ENCODE data around the gene MGST2. TPM values are rescaled to one million over a fixed set of nuclear protein-coding genes. Genes with fewer than 3 reads are reported as not detected.
"Not testable (repeated sequence)": the region's sequence is repeated elsewhere in the genome, so short reads cannot be mapped to it uniquely, and the experiment has no call there.

Gene MGST2
- total RNA-seq, 2 experiments from 2014 or later = 22.9 to 25.0 TPM

- CTCF ChIA-PET; DNase-seq; POLR2A ChIA-PET; H3K27ac Mint-ChIP-seq; H3K9me3 Mint-ChIP-seq; H3K36me3 Mint-ChIP-seq (ENCODE audit: low read depth); H3K4me1 Mint-ChIP-seq; H3K4me3 Mint-ChIP-seq: not testable (repeated sequence)
- peaks cover 31% of the 10 kb centered on the region for H3K27me3 Mint-ChIP-seq
Measured at GRCh38 chr4:139632739-139633138, 32.9 kb upstream of the MGST2 start.

- CTCF ChIA-PET = no interaction called here
- peaks cover 9% of the 10 kb centered on the region for H3K9me3 Mint-ChIP-seq
- H3K36me3 Mint-ChIP-seq (ENCODE audit: low read depth) = no peaks in the 10 kb centered on the region
- H3K27ac Mint-ChIP-seq = no peak overlapping the region
- no peak for DNase-seq
- POLR2A ChIA-PET = no interaction called here
- H3K4me3 Mint-ChIP-seq = no peak overlapping the region
- H3K27me3 Mint-ChIP-seq = peaks cover 31% of the 10 kb centered on the region
- no peaks in the 10 kb centered on the region for H3K4me1 Mint-ChIP-seq
Measured at GRCh38 chr4:139633195-139633594, 32.4 kb upstream of the MGST2 start.

GRCh38 chr4:139633661-139634060 lies 32.0 kb upstream of the MGST2 start:
- ChIA-PET CTCF (no interaction called here), POLR2A (no interaction called here)
- DNase-seq = no peak
- peaks cover 31% of the 10 kb centered on the region for H3K27me3 Mint-ChIP-seq
- H3K4me1 Mint-ChIP-seq = no peaks in the 10 kb centered on the region
- no peaks in the 10 kb centered on the region for H3K36me3 Mint-ChIP-seq (ENCODE audit: low read depth)
- H3K9me3 Mint-ChIP-seq = peaks cover 12% of the 10 kb centered on the region
- no peak overlapping the region for H3K4me3 Mint-ChIP-seq
- no peak overlapping the region for H3K27ac Mint-ChIP-seq

- Mint-ChIP-seq H3K27ac (no peak overlapping the region), H3K9me3 (peaks cover 19% of the 10 kb centered on the region), H3K36me3 (ENCODE audit: low read depth) (no peaks in the 10 kb centered on the region), H3K4me1 (no peaks in the 10 kb centered on the region), H3K27me3 (peaks cover 27% of the 10 kb centered on the region), H3K4me3 (no peak overlapping the region)
- DNase-seq = no peak
- ChIA-PET POLR2A (no interaction called here), CTCF (no interaction called here)
Measured at GRCh38 chr4:139635966-139636365, 29.7 kb upstream of the MGST2 start.

GRCh38 chr4:139638306-139638705 lies 27.3 kb upstream of the MGST2 start:
- H3K4me3 Mint-ChIP-seq; POLR2A ChIA-PET; H3K4me1 Mint-ChIP-seq; H3K36me3 Mint-ChIP-seq (ENCODE audit: low read depth); CTCF ChIA-PET; H3K27ac Mint-ChIP-seq; DNase-seq: not testable (repeated sequence)
- H3K9me3 Mint-ChIP-seq = peaks cover 19% of the 10 kb centered on the region
- H3K27me3 Mint-ChIP-seq = peaks cover 14% of the 10 kb centered on the region

GRCh38 chr4:139639654-139640053 lies 26.0 kb upstream of the MGST2 start:
- POLR2A ChIA-PET = no interaction called here
- peaks cover 7% of the 10 kb centered on the region for H3K27me3 Mint-ChIP-seq
- DNase-seq = no peak
- no peaks in the 10 kb centered on the region for H3K36me3 Mint-ChIP-seq (ENCODE audit: low read depth)
- no peak overlapping the region for H3K27ac Mint-ChIP-seq
- H3K9me3 Mint-ChIP-seq = peaks cover 19% of the 10 kb centered on the region
- H3K4me1 Mint-ChIP-seq = no peaks in the 10 kb centered on the region
- CTCF ChIA-PET = interaction anchor here (1.2 to 1.6 kb wide), 2 partner anchors 12 to 13 kb away, joined by 3 to 5 read pairs; no protein-coding TSS in a partner anchor
- no peak overlapping the region for H3K4me3 Mint-ChIP-seq

GRCh38 chr4:139641218-139641617 lies 24.4 kb upstream of the MGST2 start:
- Mint-ChIP-seq H3K27me3 (peaks cover 3% of the 10 kb centered on the region), H3K36me3 (ENCODE audit: low read depth) (no peaks in the 10 kb centered on the region), H3K27ac (no peak overlapping the region), H3K4me1 (no peaks in the 10 kb centered on the region), H3K4me3 (no peak overlapping the region), H3K9me3 (peaks cover 19% of the 10 kb centered on the region)
- ChIA-PET POLR2A (no interaction called here), CTCF (no interaction called here)
- no peak for DNase-seq

GRCh38 chr4:139642364-139642763 lies 23.3 kb upstream of the MGST2 start:
- CTCF ChIA-PET = interaction anchor here (0.5 kb wide), 1 partner anchor 61 kb away, joined by 3 read pairs; no protein-coding TSS in a partner anchor
- Mint-ChIP-seq H3K36me3 (ENCODE audit: low read depth) (no peaks in the 10 kb centered on the region), H3K27me3 (peaks cover 3% of the 10 kb centered on the region), H3K27ac (no peak overlapping the region), H3K4me1 (no peaks in the 10 kb centered on the region), H3K4me3 (no peak overlapping the region), H3K9me3 (peaks cover 16% of the 10 kb centered on the region)
- no peak for DNase-seq
- POLR2A ChIA-PET = no interaction called here

GRCh38 chr4:139643042-139643895 lies 22.4 kb upstream of the MGST2 start:
- CTCF ChIA-PET = interaction anchor here (0.5 kb wide), 1 partner anchor 60 kb away, joined by 3 read pairs; no protein-coding TSS in a partner anchor
- Mint-ChIP-seq H3K36me3 (ENCODE audit: low read depth) (no peaks in the 10 kb centered on the region), H3K27me3 (peaks cover 3% of the 10 kb centered on the region), H3K27ac (no peak overlapping the region), H3K4me1 (no peaks in the 10 kb centered on the region), H3K4me3 (no peak overlapping the region), H3K9me3 (peaks cover 10% of the 10 kb centered on the region)
- DNase-seq = no peak
- POLR2A ChIA-PET = no interaction called here

GRCh38 chr4:139645458-139645857 lies 20.2 kb upstream of the MGST2 start:
- H3K27ac Mint-ChIP-seq = no peak overlapping the region
- CTCF ChIA-PET = interaction anchor here (0.7 to 1.3 kb wide), 4 partner anchors 12 to 338 kb away, joined by 3 to 5 read pairs (median 4); no protein-coding TSS in a partner anchor

GRCh38 chr4:139647184-139647583 lies 18.4 kb upstream of the MGST2 start:
- H3K27me3 Mint-ChIP-seq = peaks cover 3% of the 10 kb centered on the region
- H3K9me3 Mint-ChIP-seq = no peaks in the 10 kb centered on the region
- peaks cover 6% of the 10 kb centered on the region for H3K4me1 Mint-ChIP-seq
- POLR2A ChIA-PET = no interaction called here
- CTCF ChIA-PET = interaction anchor here (1.3 to 1.6 kb wide), 2 partner anchors 11 to 85 kb away, joined by 3 read pairs; no protein-coding TSS in a partner anchor
- DNase-seq = no peak
- no peak overlapping the region for H3K4me3 Mint-ChIP-seq
- no peak overlapping the region for H3K27ac Mint-ChIP-seq
- H3K36me3 Mint-ChIP-seq (ENCODE audit: low read depth) = no peaks in the 10 kb centered on the region

More at GRCh38 chr4:139645458-139645857, 20.2 kb upstream of the MGST2 start:
- H3K9me3 Mint-ChIP-seq = no peaks in the 10 kb centered on the region
- no peak overlapping the region for H3K4me3 Mint-ChIP-seq
- no peaks in the 10 kb centered on the region for H3K4me1 Mint-ChIP-seq
- no peak for DNase-seq
- POLR2A ChIA-PET = interaction anchor here (0.6 kb wide), 1 partner anchor 320 kb away, joined by 3 read pairs; no protein-coding TSS in a partner anchor
- H3K27me3 Mint-ChIP-seq = peaks cover 3% of the 10 kb centered on the region
- H3K36me3 Mint-ChIP-seq (ENCODE audit: low read depth) = no peaks in the 10 kb centered on the region

- no peak overlapping the region for H3K27ac Mint-ChIP-seq
- no peak overlapping the region for H3K4me3 Mint-ChIP-seq
- no peaks in the 10 kb centered on the region for H3K9me3 Mint-ChIP-seq
- H3K27me3 Mint-ChIP-seq = peaks cover 3% of the 10 kb centered on the region
- peaks cover 6% of the 10 kb centered on the region for H3K4me1 Mint-ChIP-seq
- no peak for DNase-seq
- CTCF ChIA-PET = interaction anchor here (5.0 kb wide), 1 partner anchor 43 kb away, joined by 27 read pairs; no protein-coding TSS in a partner anchor
- H3K36me3 Mint-ChIP-seq (ENCODE audit: low read depth) = no peaks in the 10 kb centered on the region
- POLR2A ChIA-PET = no interaction called here
Measured at GRCh38 chr4:139647952-139648351, 17.7 kb upstream of the MGST2 start.

- H3K27ac Mint-ChIP-seq = no peak overlapping the region
Measured at GRCh38 chr4:139651282-139652194, 14.1 kb upstream of the MGST2 start.

More at GRCh38 chr4:139651282-139652194, 14.1 kb upstream of the MGST2 start:
- Mint-ChIP-seq H3K27me3 (no peaks in the 10 kb centered on the region), H3K4me1 (peaks cover 6% of the 10 kb centered on the region), H3K9me3 (no peaks in the 10 kb centered on the region), H3K36me3 (ENCODE audit: low read depth) (no peaks in the 10 kb centered on the region), H3K4me3 (no peak overlapping the region)
- DNase-seq = peak; percentile 77
- POLR2A ChIA-PET = no interaction called here
- CTCF ChIA-PET = interaction anchor here (0.6 to 7.1 kb wide), 5 partner anchors 12 to 47 kb away, joined by 3 to 35 read pairs (median 5); partner anchors contain the start of gene MGST2

All from activated CD4-positive, alpha-beta T cell treated with anti-CD3 and anti-CD28 coated beads, Interleukin-2, amount 10 ng/mL, durations not matched to agents 7 days and 5 days (primary cell).